GM12872 (cell line): Measurements from ENCODE around the gene SAE1.

Experiments
- TF ChIP-seq, protein P1 (sequence below): IDR thresholded peaks from 3 replicates; pipeline ENCODE4 v1.5.1; 2011; ENCODE audit warnings: low read depth, mild to moderate bottlenecking, low read length, moderate library complexity; ENCODE audit not compliant: insufficient read depth

Gene SAE1

DNA sequence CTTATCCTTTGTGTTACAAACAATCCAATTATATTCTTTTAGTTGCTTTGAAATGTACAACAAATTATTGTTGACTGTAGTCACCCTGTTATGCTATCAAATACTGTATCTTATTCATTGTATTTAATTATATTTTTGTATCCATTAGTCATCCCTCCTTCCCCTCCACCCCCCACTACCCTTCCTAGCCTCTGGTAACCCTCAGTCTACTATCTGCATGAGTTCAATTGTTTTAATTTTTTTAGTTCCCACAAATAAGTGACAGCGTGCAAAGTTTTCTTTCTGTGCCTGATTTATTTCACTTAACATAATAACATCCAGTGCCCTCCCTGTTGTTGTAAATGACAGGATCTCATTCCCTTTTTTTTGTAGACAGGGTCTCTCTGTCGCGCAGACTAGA lies 4.5 kb downstream of the SAE1 start:
- TF ChIP-seq, protein P1, sequence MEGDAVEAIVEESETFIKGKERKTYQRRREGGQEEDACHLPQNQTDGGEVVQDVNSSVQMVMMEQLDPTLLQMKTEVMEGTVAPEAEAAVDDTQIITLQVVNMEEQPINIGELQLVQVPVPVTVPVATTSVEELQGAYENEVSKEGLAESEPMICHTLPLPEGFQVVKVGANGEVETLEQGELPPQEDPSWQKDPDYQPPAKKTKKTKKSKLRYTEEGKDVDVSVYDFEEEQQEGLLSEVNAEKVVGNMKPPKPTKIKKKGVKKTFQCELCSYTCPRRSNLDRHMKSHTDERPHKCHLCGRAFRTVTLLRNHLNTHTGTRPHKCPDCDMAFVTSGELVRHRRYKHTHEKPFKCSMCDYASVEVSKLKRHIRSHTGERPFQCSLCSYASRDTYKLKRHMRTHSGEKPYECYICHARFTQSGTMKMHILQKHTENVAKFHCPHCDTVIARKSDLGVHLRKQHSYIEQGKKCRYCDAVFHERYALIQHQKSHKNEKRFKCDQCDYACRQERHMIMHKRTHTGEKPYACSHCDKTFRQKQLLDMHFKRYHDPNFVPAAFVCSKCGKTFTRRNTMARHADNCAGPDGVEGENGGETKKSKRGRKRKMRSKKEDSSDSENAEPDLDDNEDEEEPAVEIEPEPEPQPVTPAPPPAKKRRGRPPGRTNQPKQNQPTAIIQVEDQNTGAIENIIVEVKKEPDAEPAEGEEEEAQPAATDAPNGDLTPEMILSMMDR: no peak

DNA sequence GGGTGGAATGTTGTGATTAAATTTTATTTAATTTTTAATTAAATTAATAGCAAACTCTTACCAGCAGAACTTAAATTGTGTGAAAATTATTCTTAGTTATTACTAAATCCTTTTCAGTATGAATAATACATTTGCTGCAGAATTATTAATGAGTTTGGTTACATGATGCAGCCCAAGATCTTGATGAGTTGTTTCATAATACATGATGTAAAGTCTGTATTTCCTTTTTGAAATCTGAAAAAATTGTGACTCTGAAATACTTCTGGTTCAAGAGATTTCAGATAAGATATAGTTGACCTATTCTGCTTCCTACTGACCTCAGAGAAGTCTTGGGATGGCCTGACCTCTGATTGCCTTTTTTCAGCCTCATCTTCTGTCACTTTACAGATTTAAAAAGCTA lies 11.1 kb downstream of the SAE1 start:
- TF ChIP-seq, protein P1: no peak

DNA sequence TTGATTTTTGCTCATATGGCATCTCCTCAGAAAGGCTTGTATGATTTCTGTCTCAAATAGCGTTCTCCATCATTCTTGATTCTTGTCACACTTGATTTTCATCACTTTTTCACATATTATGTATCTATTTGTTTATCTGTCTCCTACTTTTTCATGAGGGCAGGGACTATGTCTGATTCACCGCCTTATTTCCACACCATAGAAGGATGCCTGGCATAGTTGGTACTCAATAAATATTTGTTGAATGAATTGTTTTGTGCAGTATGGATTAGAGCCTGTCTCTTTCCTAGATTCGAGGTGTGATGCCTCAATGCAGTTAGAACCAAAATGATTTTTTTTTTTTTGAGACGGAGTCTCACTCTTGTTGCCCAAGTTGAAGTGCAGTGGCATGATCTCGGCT lies 12.1 kb downstream of the SAE1 start:
- TF ChIP-seq, protein P1: no peak

DNA sequence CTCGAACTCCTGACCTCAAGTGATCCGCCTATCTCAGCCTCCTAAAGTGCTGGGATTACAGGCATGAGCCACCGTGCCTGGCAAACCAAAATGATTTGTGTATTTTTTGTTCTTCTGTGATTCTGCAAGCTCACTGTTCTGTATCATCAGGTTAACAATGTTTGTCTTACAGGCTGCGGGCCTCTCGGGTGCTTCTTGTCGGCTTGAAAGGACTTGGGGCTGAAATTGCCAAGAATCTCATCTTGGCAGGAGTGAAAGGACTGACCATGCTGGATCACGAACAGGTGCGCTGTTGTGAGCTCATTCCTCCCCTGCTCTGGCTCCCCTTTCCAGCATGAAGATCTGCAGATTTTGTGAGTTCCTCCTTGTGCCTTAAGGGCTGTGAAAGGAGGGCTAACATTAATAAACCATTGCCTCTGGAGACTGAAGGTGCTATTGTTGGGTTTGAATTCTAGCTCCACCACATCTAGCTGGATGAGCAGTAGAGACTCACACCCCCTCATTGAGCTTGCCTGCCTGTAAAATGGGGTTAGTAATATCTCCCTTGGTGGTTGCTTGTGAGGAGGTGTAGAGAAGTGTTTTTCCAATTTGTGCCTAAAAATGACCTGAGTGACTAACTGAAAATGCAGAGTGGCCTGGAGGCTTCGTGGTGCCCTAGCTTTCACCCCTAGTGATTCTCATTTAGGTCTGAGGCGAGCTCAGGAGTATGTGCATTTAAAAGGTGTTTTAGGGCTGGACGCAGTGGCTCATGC lies 12.9 kb downstream of the SAE1 start:
- TF ChIP-seq, protein P1: no peak

DNA sequence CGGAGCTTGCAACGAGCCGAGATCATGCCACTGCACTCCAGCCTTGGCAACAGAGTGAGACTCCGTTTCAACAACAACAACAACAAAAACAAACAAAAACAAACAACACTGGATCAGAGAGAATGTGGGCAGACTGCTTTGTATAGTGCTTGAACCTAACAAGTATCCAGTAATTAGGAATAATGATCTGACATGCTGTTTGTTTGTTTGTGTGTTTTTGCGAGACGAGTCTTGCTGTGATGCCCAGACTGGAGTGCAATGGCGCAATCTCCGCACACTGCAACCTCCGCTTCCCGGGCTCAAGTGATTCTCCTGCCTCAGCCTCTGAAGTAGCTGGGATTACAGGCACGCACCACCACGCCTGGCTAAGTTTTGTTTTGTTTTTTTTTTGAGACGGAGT lies 14.0 kb downstream of the SAE1 start:
- TF ChIP-seq, protein P1: no peak

DNA sequence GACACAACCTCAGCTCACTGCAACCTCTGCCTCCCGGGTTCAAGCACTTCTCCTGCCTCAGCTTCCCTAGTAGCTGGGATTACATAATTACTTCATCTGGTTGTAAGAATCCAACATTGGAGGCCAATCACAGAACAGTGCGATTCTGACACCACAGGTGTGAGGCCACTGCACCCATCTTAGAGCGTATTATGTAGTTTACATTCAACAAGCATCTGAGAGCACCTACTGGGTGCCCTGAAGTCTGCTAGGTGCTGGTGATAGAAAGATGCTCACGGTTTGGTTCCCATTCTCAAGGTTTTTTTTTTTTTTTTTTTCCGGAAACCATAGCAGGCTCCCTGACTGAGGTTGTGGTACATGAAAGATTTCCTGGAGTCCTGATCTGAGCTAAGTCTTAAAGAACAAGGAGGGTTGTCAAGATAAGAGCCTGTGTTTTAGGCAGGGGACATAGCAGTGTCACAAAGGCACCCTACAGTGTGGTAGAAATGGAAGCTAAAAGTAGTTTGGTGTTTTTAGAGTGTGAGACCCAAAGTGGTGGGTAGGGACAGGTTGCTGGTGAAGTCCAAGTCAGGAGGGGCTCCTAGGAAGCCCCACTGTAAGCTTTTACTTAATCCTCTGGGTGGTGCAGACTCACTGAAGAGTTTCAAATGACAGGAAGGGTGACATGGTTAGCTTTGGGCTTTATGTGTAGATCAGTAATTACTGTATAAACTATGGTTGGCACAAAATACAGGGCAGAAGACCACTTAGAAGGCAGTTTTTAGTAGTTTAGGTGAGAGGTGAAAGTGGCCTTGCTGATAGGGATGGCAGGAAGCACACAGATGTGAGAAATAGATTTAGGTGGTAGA lies 15.2 kb downstream of the SAE1 start:
- TF ChIP-seq, protein P1: no peak

DNA sequence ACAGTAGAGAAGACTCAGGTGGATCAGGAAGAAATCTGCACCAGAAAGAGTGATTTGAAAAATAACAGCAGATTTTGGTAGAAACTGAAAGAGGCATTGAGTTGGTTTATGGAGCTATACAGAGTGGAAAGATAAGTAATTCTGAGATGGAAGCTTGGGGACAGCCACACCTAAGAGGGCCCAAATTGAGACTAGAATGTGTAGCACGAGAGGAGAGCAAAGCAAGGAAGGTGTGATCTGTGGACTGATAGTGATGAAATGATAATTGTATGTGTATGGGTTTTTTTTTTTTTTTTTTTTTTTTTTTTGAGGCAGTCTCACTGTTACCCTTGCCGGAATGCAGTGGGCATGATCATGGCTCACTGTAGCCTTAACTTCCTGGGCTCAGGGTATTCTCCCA lies 16.3 kb downstream of the SAE1 start:
- TF ChIP-seq, protein P1: no peak
